Activated naive CD8-positive, alpha-beta T cell treated with anti-CD3 and anti-CD28 coated beads for 36 hours (primary cell): ENCODE data around the gene CLCF1. TPM values are rescaled to one million over a fixed set of nuclear protein-coding genes. Genes with fewer than 3 reads are reported as not detected.

Source experiments
- DNase-seq: peaks from one replicate; pipeline ENCODE4 v3.0.0; 2021
- H3K27ac Mint-ChIP-seq: one replicate; pipeline ENCODE4 v1.8.0; 2022; ENCODE audit warnings: mild to moderate bottlenecking, moderate library complexity, mixed read lengths
- H3K27me3 Mint-ChIP-seq: one replicate; pipeline ENCODE4 v1.8.0; 2022; ENCODE audit warnings: mild to moderate bottlenecking, mixed read lengths
- H3K36me3 Mint-ChIP-seq: one replicate; pipeline ENCODE4 v1.8.0; 2021; ENCODE audit warnings: mild to moderate bottlenecking, mixed read lengths
- H3K4me1 Mint-ChIP-seq: one replicate; pipeline ENCODE4 v1.8.0; 2021; ENCODE audit warnings: mixed read lengths
- H3K4me3 Mint-ChIP-seq: one replicate; pipeline ENCODE4 v1.8.0; 2022; ENCODE audit warnings: mild to moderate bottlenecking, moderate library complexity, mixed read lengths
- H3K9me3 Mint-ChIP-seq: one replicate; pipeline ENCODE4 v1.8.0; 2022; ENCODE audit warnings: mixed read lengths
- total RNA-seq, 2 experiments: library from RNA; stranded (reverse); gene quantifications; one replicate each; pipeline ENCODE4 v1.2.3, GENCODE V29; 2021

CLCF1 gene
- total RNA-seq = under 1 TPM; 0.31 to 0.56 TPM

- DNase-seq = peak; percentile 31
- H3K27ac Mint-ChIP-seq = peak within 1 kb of the TSS; percentile 54
- H3K9me3 Mint-ChIP-seq = no peaks in the 10 kb centered on the region
- peak within 1 kb of the TSS; percentile 75 for H3K4me3 Mint-ChIP-seq
- H3K27me3 Mint-ChIP-seq = peaks cover 31% of the 10 kb centered on the region
- H3K36me3 Mint-ChIP-seq = no peaks in the 10 kb centered on the region
- peaks cover 39% of the 10 kb centered on the region for H3K4me1 Mint-ChIP-seq
These were observed at the start of gene CLCF1 for GRCh38 chr11:67372993-67373647. Gene CLCF1 (minus strand): TSS chr11:67373598. CDS start chr11:67373539, 59 bp downstream.

- Mint-ChIP-seq H3K27me3 (no peaks in the 10 kb centered on the region), H3K9me3 (no peaks in the 10 kb centered on the region), H3K4me1 (peaks cover 32% of the 10 kb centered on the region), H3K27ac (no peak overlapping the region), H3K36me3 (peaks cover 5% of the 10 kb centered on the region), H3K4me3 (no peak overlapping the region)
- DNase-seq = no peak
These were observed 49.5 kb upstream of the CLCF1 start for GRCh38 chr11:67422891-67423290.

GRCh38 chr11:67421430-67422031 lies 48.1 kb upstream of the CLCF1 start:
- peak overlapping the region; percentile 76 for H3K27ac Mint-ChIP-seq
- DNase-seq = no peak
- H3K27me3 Mint-ChIP-seq = no peaks in the 10 kb centered on the region
- H3K9me3 Mint-ChIP-seq = no peaks in the 10 kb centered on the region
- H3K36me3 Mint-ChIP-seq = peaks cover 7% of the 10 kb centered on the region
- H3K4me1 Mint-ChIP-seq = peaks cover 36% of the 10 kb centered on the region
- H3K4me3 Mint-ChIP-seq = peak overlapping the region; percentile 78

GRCh38 chr11:67420646-67421429 lies 47.4 kb upstream of the CLCF1 start:
- Mint-ChIP-seq H3K4me1 (peaks cover 43% of the 10 kb centered on the region), H3K9me3 (no peaks in the 10 kb centered on the region), H3K36me3 (peaks cover 7% of the 10 kb centered on the region), H3K27ac (peak overlapping the region; percentile 93), H3K27me3 (no peaks in the 10 kb centered on the region), H3K4me3 (peak overlapping the region; percentile 87)
- peak; percentile 99 for DNase-seq

GRCh38 chr11:67420147-67420645 lies 46.8 kb upstream of the CLCF1 start:
- DNase-seq = peak; percentile 17
- Mint-ChIP-seq H3K36me3 (peaks cover 5% of the 10 kb centered on the region), H3K27ac (peak overlapping the region; percentile 93), H3K27me3 (no peaks in the 10 kb centered on the region), H3K4me3 (peak overlapping the region; percentile 87), H3K4me1 (peaks cover 42% of the 10 kb centered on the region), H3K9me3 (no peaks in the 10 kb centered on the region)

- H3K4me1 Mint-ChIP-seq = peaks cover 46% of the 10 kb centered on the region
- peak overlapping the region; percentile 87 for H3K4me3 Mint-ChIP-seq
- H3K27me3 Mint-ChIP-seq = no peaks in the 10 kb centered on the region
- H3K36me3 Mint-ChIP-seq = peaks cover 5% of the 10 kb centered on the region
- H3K27ac Mint-ChIP-seq = peak overlapping the region; percentile 93
- no peaks in the 10 kb centered on the region for H3K9me3 Mint-ChIP-seq
- peak; percentile 41 for DNase-seq
These were observed 46.1 kb upstream of the CLCF1 start for GRCh38 chr11:67419325-67420049.

- Mint-ChIP-seq H3K27me3 (no peaks in the 10 kb centered on the region), H3K27ac (peak overlapping the region; percentile 93), H3K4me1 (peaks cover 46% of the 10 kb centered on the region), H3K9me3 (no peaks in the 10 kb centered on the region), H3K4me3 (peak overlapping the region; percentile 87), H3K36me3 (peaks cover 5% of the 10 kb centered on the region)
- DNase-seq = no peak
These were observed 45.3 kb upstream of the CLCF1 start for GRCh38 chr11:67418476-67419281.

- Mint-ChIP-seq H3K4me3 (peak overlapping the region; percentile 2), H3K27ac (peak overlapping the region; percentile 93), H3K4me1 (peaks cover 54% of the 10 kb centered on the region), H3K9me3 (no peaks in the 10 kb centered on the region), H3K36me3 (peaks cover 5% of the 10 kb centered on the region), H3K27me3 (no peaks in the 10 kb centered on the region)
- no peak for DNase-seq
These were observed 44.0 kb upstream of the CLCF1 start for GRCh38 chr11:67417425-67417824.

- H3K4me3 Mint-ChIP-seq = peak overlapping the region; percentile 75
- peaks cover 5% of the 10 kb centered on the region for H3K36me3 Mint-ChIP-seq
- no peaks in the 10 kb centered on the region for H3K27me3 Mint-ChIP-seq
- no peak for DNase-seq
- H3K27ac Mint-ChIP-seq = peak overlapping the region; percentile 89
- H3K9me3 Mint-ChIP-seq = no peaks in the 10 kb centered on the region
- peaks cover 61% of the 10 kb centered on the region for H3K4me1 Mint-ChIP-seq
These were observed 43.3 kb upstream of the CLCF1 start for GRCh38 chr11:67416416-67417335.

GRCh38 chr11:67415501-67416304 lies 42.3 kb upstream of the CLCF1 start, which contains the start of gene CARNS1:
Gene CARNS1 (plus strand): TSS chr11:67415678. CDS start chr11:67416200, 522 bp downstream.
- Mint-ChIP-seq H3K36me3 (peaks cover 4% of the 10 kb centered on the region), H3K9me3 (no peaks in the 10 kb centered on the region), H3K4me3 (peak within 1 kb of the TSS; percentile 75), H3K27ac (peak within 1 kb of the TSS; percentile 89), H3K4me1 (peaks cover 67% of the 10 kb centered on the region), H3K27me3 (no peaks in the 10 kb centered on the region)
- DNase-seq = no peak

- H3K9me3 Mint-ChIP-seq = no peaks in the 10 kb centered on the region
- peaks cover 73% of the 10 kb centered on the region for H3K4me1 Mint-ChIP-seq
- H3K36me3 Mint-ChIP-seq = peaks cover 10% of the 10 kb centered on the region
- H3K4me3 Mint-ChIP-seq = no peak overlapping the region
- H3K27ac Mint-ChIP-seq = no peak overlapping the region
- H3K27me3 Mint-ChIP-seq = no peaks in the 10 kb centered on the region
- DNase-seq = no peak
These were observed 40.0 kb upstream of the CLCF1 start for GRCh38 chr11:67413266-67413849.

GRCh38 chr11:67412495-67413179 lies 39.2 kb upstream of the CLCF1 start:
- Mint-ChIP-seq H3K4me1 (peaks cover 73% of the 10 kb centered on the region), H3K9me3 (no peaks in the 10 kb centered on the region), H3K36me3 (peaks cover 17% of the 10 kb centered on the region), H3K27me3 (no peaks in the 10 kb centered on the region), H3K27ac (no peak overlapping the region), H3K4me3 (no peak overlapping the region)
- no peak for DNase-seq
